Glomerular endothelial cell (primary cell): ENCODE results near the gene DAD1. TPM values are rescaled to one million over a fixed set of nuclear protein-coding genes. Genes with fewer than 3 reads are reported as not detected.
"Not testable (repeated sequence)": the region's sequence is repeated elsewhere in the genome, so short reads cannot be mapped to it uniquely, and the experiment has no call there.

Experiments
- DNase-seq: peaks from one replicate; pipeline ENCODE4 v3.0.0-alpha.2; 2011; ENCODE audit warnings: low read depth, low spot score; ENCODE audit errors: extremely low read depth
- total RNA-seq: library from RNA; depleted of rRNA; stranded (reverse); fragments of >200 nt; gene quantifications from 2 replicates; pipeline ENCODE4 v1.2.3, GENCODE V29; 2015

The DAD1 gene
- 455 and 554 TPM in 2 replicates for total RNA-seq

DNA sequence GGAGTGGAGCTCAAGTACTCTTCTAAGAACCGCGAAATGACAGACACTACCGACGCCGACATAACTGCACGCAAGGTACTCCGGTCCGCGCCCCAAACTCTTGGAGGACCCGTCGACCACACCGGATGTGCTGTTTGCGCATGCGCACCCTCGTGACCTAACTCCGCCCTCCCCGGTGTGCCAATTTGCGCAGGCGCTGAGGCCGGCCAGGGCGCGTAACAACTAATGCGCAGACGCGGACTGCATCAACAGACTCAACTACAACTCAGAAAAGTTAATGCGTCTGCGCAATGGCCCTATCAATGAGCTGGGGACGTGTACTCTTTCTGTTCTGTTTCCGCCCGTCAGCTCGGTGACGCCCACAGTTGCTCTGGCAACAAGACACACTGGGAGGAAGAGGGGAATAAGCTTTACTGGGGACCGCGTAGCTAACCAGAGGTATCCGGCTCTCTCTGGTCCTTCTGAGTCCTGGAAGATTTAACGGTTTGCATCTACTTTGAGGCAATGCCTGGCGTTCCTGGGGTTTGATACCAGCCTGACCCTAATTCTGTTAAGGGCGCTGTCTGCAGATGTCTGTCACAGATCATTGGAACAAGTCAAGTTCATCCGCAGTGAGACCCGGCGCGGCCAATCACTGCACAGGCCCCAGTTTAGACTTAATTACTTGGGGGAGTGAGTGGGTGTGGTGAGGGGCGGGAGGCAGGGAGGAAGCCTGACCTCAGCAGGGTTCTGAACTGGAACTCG lies at the start of gene DAD1:
Gene DAD1 (minus strand): TSS at position 129 of the 744 bp plus-strand sequence. CDS start 67 bp downstream, at position 62.
- DNase-seq = peak; percentile 99

DNA sequence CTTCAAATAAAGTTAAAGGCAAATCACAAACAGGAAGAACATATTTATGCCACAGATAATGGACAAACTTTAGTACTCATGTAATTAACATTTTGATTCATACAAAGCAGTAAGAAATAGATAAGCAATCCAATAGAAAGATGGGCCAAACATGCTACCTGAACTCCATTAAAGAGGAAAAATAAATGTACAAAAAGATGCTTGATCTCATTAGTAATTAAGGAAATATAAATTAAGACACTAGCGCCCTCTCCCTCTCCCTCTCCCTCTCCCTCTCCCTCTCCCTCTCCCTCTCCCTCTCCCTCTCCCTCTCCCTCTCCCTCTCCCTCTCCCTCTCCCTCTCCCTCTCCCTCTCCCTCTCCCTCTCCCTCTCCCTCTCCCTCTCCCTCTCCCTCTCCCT lies 47.0 kb upstream of the DAD1 start:
- DNase-seq = not testable (repeated sequence)

DNA sequence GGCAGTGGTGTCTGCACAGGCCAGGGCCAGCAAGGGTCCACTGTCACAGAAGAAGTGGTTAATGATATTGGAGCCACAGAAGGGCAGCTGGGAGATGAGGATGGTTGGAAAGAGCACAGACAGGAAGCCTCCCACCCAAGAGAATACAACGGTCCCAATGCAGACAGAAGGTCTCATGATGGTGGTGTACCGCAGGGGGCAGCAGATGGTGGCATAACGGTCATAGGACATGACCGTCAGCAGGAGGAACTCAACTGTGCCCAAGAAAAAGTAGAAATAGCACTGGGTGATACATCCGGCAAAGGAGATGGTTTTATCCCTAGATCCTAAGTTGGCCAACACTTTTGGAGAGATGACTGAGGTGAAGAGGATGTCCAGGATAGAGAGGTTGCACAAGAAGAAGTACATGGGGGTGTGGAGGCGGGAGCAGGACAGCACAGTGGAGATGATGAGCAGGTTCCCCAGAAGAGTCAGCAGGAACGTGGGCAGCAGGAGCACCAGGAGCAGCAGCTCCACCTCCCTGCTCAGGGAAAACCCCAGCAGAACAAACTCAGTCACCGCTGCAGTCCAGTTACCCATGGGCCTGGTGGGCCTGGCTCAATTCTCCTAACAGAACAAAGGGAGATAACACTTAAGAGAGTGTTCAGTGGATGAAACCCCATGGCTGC lies 45.3 kb upstream of the DAD1 start:
- DNase-seq = no peak

DNA sequence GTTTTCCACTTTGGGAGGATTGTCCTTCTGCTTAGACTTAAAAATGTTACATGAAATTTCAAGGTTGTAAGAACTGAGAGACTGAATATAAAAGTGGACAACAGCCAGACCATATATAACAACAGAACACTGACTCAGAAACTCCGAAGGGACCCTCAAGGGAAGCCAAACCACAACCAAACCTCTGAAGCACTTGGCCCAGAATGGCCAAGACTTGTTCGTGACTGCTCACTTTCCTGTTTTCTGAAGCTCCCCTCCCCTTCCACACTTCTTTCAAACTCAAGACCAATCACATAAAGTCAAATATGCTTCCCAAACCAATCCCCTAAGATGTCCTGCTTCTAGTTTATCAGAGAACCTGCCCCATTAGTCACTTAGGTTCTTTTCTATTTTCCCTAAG lies 41.5 kb upstream of the DAD1 start:
- DNase-seq = no peak

DNA sequence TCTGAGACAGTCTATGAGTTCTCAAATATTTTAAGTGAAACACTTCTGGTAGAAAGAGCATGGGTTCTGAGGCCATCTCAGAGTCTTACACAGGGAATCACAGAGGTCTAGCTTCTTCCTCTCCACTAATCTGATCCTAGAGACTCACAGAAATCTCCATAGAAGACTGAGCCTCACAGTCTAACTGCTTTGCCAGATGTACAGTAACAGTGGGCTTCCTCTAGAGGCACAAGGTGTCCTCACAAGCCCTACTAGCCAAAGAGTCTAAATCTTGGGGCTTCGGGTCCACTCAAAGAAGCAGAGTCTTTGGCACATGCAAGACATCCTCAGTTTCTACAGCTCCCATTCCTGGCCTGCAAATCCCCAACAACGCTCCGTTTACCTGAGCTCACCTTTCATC lies 41.0 kb upstream of the DAD1 start:
- DNase-seq = no peak

DNA sequence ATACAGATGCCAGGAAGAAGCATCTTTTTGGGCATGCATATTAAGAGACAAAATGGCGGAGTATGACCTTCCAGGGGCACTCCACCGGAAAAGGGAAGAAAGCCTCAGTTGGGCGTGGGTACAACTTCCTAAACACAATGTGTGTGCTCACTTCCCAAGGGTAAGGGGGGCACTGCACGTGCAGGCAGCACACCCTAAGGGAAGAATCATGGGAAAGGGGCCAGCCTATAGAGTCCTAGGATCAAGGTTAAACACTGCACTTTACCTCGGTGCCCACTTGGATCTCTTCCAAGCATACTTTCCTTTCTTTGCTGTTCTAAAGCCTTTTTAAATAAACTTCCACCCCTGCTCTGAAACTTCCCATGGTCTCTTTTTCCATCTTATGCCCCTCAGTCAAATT lies 40.3 kb upstream of the DAD1 start:
- DNase-seq = no peak

DNA sequence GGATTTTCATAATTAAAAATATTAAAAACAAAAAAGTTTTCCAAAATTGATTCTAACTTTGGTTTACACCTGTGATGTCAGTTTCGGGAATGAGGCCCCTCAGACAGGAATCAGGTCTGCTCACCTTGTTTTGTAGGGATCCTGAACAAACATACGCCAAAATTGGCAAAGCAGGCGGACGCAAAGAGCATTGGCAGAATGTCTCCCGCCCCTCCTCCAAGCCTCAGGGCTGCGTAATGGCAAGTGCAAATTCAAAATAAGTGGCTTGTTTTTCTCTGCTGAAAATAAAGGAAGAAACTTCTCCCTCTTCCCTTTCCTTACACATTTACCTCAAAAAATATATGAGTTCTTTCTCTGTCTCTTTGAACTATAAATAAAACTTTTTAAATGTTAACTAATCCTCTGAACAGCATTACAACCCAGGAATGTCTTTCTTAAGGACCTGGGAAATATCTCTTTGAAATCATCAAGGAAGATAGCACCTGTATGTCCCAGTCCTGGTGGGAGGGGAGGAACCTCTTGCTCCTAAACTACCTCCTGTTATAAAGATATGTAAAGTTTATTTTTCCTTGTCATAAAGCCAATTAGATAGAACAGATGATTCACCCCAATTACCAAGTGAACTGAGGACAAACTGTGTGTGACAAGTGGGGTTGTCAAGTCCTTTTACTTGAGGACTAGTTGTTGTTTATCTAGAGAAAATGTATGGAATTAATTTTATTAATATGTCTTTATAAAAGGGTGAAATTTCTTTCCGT lies 38.7 kb upstream of the DAD1 start:
- DNase-seq = no peak

DNA sequence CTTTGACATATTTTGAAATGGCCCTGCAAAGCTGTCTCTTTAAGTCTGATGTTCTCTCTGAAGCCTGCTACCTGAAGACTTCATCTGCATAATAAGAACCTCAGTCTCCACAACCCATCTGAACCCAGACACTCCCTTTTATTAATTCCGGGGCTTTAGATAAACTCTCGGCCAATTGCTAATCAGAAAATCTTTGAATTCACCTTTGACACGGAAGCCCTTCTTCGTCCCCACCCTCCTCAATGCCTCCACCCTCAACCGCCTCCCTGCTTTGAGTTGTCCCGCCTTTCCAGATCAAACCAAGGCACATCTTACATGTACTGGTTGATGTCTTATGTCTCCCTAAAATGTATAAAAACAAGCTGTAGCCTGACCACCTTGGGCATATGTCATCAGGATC lies 37.6 kb upstream of the DAD1 start:
- DNase-seq = no peak

DNA sequence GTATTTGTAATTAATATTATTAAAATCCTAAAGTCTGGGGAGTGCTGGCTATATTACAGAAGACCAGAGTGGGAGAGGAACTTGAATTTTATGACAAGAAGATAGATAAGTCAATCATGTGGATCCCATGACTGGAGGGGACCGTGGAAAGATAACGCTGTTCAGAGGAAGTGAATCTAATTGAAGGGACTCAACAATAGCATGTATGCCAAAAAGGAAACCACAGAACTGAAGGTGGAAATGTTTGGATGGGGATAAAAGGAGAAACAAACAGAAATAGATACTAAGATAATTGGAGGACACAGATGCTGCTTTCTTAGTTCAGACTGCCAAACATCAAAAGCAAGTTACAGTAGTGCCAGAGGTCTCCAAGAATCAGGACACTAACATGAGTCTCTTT lies 34.0 kb upstream of the DAD1 start:
- no peak for DNase-seq

DNA sequence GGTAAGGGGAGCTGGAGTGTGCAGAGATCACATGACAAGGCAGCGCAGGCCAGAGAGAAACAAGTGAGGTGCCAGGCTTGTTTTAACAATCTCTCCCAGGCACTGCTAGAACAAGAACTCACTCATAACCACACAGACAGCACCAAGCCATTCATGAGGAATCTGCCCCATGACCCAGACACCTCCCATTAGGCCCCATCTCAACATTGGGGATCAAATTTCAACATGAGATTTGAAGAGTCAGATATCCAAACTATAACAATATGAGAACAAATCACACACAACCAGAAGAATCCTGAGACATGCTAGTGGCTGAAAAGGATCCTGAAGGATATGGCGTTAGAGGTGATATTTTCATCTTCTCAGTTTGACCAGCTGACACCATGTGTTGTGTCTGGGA lies 33.2 kb upstream of the DAD1 start:
- DNase-seq = no peak

DNA sequence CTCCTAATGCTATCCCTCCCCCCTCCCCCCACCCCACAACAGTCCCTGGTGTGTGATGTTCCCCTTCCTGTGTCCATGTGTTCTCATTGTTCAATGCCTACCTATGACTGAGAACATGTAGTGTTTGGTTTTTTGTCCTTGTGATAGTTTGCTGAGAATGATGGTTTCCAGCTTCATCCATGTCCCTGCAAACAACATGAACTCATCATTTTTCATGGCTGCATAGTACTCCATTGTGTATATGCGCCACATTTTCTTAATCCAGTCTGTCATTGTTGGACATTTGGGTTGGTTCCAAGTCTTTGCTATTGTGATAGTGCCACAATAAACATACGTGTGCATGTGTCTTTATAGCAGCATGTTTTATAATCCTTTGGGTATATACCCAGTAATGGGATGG lies 26.7 kb upstream of the DAD1 start:
- DNase-seq = not testable (repeated sequence)

DNA sequence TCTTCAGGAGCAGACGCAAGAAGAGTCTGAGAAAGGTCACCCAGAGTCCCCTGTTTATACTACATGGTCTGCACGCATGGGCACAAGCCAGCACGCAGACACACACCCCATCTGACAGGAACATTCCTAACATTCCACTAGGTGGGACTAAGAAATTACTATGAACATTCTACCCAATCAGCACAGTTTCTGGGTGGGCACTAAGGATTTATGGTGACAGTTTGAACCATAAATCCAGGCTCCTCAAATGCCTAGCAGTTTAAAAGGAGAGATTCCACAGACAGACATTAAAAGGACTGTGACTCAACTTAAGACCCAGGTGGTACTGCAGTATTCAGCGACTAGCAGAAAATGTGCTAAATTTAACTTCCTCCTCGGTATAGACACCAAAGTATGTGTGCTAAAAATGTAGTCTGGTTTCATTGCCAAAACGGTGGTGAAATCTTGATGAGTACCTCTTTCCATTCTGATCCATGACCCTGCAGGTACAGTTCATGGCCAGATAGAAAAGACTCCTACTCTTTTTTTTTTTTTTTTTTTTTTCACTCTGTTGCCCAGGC lies 25.3 kb upstream of the DAD1 start:
- peak; percentile 96 for DNase-seq

DNA sequence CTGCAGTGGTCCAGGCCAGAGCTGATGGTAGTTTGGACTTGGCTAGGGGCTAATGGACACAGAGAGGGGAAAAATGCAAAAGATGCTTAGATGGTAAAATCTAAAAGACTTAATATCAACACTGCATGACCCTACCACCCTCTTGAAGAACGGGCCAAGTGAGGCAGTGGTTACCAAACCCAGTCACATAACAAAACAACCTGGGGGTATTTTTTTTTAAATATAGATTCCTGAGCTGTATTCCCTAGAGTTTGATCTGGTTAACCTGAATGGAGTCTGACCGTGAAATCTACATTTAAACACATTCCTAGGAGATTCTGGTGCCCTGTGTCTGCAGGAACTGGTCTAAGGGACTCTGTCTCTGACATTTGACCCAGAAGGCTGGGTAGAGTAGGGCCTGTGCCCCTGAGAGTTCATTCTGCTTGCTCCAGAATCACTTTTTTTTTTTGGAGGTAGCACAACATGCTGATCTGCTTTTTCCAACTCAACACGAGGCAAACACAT lies 24.8 kb upstream of the DAD1 start:
- DNase-seq = no peak

DNA sequence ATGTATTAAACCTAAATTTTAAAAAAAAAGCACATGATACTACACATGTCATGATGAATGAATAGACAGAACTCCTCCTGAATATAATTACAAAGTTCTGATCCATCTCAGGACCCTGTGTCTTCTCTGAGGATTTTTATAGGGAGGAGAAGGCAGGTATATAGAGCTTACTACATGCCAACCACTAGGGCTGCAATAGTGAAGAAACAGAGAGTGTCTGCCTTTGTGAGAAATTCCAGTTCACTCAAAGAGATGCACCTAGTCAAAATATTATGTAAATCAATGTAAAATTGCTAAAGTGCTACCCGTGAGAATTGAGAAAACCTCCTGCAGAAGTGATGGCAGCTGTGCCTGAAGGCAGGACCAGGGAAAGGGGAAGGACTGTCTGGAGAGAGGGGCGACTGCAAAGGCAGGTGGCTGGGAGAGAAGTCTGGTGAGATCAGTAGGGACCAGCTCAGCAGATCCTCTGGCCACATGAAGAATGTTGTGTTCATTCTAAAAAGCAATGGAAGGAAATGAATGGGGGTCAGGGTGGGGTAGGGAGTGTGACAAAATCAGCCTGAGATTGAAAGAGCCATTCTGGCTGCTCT lies 24.2 kb upstream of the DAD1 start:
- no peak for DNase-seq

DNA sequence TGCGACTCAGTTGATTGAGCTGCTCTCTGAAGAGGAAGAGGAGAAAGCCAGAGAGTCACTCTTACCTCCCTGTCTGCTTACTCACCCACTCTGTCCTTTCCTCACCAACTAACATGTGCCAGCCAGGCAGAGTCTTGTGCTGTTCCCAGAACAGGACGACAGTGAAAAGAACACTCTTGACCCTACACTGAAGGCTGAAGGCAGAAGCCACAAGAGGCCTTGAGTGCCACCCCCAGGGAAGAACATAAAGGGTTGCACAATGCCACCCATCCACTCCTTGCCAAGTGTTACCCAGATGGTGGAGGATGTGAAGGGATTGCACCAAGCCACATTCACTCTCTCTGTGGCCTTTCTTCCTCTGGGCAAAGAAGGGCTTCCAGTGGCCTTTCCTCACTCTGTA lies 21.9 kb upstream of the DAD1 start:
- no peak for DNase-seq

DNA sequence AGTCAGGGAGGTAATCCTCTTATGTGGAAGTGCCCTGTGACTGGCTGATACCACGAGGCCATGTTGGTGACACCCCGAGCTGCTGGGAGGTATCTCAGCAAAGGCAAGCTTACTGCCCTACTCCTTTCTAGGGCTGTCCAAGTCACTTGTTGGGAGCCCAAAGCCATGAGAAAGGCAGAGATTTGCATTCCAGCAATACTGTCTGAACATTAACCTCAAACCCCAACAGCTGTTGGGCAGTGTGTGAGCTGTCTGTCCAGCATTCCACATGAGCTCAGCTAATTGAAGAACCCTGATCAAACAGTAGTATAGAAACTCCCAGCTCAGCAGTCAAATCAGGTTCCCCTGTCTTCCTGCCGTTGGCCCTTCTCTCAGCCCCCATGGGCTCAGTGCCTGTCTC lies 18.3 kb upstream of the DAD1 start:
- DNase-seq = no peak

DNA sequence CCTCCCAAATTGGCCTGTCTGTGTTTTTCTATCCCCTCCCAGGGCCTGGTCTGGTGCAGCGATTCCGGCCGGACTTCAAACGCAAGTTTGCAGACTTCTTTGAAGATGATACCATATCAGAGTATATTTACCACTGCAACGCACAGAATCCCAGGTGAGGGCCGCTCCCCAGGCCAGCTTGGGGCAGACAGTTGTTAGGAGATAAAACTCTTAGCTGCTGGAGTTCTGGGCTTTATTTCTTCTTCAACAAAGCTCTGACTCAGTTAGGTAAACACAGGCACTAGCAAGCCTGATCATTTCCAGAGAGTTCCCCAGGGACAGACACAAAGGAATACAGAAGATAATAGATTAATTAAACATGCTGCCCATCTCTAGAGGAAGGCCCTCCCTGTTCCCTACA lies 17.4 kb upstream of the DAD1 start:
- no peak for DNase-seq

DNA sequence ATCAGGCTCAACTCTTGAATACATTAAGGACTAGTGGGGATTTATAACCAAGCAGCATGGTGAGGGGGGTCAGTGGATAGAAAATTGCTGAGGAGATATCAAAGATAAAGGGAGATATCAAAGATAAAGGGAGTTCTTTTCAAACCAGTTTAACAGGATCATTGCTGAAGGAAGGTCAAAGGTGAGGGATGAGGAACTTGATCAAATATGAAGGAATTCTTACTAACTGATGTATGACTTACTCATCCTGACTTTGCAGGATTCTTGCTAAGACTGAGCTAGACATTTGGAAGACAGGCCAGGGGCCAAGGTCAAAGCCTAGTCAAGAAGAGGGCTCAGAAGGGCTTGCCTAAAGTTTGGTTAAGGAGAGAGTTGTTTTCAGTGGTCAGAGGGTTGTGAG lies 13.8 kb upstream of the DAD1 start:
- no peak for DNase-seq

DNA sequence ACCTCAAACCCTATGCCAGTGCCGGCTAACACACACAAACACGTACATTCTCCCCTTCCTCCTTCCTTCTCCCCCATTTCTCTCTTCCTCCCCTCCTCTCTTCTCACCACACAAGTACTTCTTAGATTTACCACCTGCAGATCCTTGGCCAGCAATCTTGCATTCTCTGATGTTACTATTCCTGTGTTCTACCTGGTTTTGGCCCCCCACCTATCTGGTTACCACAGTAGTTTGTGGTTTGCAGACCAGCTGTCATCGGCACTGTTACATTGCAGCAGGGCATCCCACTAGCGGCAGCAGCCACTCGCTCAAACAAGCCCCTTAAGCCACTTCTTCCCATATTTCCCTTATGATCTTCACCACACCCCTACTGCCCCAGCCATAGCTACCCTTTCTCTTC lies 13.0 kb upstream of the DAD1 start:
- no peak for DNase-seq

DNA sequence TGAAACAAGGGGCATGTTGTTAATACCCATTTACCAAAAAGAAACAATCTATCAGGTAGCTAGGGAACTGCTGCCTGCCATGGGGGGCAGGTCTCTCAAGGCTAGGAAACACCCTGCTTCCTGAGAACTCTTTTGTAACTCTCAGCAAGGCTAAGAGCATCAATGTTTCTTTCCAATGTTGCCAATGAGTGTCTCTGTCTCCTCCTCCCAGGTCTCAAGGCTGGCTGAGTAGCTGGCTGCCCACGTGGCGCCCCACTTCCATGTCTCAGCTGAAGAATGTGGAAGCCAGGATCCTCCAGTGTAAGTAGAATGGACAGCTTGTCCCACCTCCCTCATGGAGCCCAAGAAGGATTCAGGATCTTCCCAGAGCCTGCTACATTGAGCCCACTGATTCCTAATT lies 12.4 kb upstream of the DAD1 start:
- no peak for DNase-seq

DNA sequence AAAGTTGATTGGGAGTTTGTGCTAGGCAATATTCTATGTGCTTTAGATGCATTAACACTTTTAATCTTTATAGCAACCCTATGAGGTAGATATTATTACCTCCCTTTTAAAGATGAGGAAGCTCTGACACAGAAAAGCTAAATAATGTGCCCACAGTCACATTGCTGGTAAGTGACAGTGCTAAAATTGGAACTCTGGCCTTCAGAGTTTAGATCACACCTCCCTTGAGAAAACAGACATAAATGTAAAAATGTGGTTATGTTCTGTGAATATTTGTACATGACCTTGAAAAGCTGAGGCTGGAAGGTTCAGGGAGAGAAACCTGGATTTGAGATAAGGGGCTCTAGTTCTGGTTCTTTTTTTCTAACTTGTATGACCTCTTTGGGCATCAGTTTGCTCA lies 11.0 kb upstream of the DAD1 start:
- DNase-seq = no peak
